GM21360 (cell line): ENCODE results near the gene RPL32.
A peak's percentile ranks its signal among the peaks of the same experiment; 100 is the strongest.
"Not testable (repeated sequence)": the region's sequence is repeated elsewhere in the genome, so short reads cannot be mapped to it uniquely, and the experiment has no call there.

ENCODE experiments used
- ATAC-seq: cut with Tn5 transposase; IDR thresholded peaks from one replicate; pipeline ENCODE4 v1.9.1; 2021; ENCODE audit warnings: mild to moderate bottlenecking, moderate library complexity; ENCODE audit not compliant: unreplicated experiment

Gene RPL32

DNA sequence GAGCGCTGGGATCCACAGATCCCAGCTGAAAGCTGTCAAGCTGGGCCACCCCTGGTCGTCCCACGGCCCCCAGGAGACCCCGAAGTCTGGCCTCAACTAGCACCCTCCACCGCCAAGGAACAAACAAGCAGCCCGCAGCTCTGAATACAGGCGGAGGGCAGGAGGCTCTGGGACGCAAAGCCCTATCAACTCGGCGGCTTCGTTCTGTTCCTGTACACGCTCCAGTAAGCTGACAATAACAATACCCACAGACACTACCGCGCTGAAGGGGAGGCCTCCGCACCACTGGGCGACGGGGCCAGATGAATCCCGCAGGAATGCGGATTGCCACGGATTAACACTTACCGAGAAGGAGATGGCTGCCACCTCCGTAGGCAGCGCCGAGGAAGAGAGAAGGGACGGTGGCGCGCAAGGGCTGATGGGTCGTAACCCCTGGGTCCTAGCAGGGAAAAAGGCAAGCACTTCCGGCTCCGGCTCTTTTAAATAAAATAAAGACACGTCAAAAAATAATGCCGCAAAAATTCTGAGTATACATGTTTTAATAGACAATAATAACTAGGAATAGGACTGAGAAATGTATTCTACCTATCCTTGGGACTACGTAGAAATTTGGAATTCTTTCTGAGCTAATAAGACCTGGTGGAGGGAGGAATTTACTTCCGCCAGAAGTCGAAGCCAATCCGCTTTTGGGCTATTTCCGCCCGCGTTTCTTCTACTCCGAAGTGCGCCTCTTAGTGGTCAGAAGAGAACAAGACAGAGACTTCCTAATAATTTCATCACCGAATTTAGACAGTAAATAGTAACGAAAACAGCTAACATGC is at the start of gene RPL32:
Gene RPL32 (minus strand): TSS at position 417 of the 821 bp plus-strand sequence. CDS start 1,328 bp downstream, outside the sequence.
- ATAC-seq, result peak; percentile 74

DNA sequence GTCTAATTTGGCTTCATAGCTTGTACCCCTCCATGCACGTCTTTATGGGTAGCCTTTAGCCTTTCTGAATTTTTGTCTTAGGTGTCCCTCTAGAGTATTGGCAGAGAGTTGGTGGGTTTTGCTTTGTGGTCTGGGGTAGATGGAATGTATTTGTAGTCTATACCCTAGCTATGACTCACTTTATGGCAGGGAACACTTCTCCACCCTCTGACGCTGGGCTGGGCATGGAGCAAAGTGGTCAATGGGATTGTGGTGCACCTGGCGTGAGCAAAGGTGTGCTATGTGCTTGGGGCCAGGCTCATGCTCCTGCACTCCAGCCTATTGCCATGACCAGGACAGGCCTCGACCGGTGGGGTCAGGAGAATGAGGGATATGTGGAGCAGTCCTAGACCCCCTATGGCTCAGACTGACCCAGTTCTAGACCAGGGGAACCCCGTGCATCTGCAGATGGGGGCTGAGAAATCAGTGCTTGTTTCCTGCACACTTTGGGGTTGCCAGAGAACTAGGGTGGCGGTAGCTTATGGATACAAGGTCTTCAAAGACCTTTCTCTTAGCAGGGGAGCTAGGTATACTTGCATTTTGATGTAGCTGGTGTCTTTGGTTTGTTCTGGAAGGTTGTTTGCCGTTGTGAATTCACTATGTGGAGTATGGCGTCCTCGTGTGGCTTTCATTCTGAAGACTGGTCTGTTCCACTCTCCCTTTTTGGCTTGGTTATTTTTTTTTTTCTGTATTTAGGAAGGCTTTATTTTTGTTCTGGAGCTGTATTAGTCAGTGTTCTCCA is 49.4 kb upstream of the RPL32 start:
- ATAC-seq, result no peak

DNA sequence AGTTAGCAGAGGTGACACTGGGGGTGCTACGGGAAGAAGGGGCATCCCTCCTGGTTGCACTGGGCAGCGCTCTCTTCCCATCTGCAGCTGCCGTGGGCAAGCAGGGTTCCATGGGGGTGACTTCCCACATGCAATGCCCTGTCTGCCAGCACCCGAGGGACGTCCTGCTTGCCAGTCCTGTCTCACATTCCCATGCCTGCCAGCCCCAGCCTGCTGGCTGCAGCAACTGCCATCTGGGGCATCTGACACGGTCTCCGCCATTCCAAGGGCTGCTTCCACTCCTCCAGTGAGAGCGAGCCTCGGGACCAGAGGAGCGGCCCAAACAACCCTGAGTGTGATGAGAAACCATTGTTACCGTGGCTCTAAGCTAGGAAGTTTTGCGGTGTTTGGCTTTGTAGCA is 45.4 kb upstream of the RPL32 start:
- no peak for ATAC-seq

DNA sequence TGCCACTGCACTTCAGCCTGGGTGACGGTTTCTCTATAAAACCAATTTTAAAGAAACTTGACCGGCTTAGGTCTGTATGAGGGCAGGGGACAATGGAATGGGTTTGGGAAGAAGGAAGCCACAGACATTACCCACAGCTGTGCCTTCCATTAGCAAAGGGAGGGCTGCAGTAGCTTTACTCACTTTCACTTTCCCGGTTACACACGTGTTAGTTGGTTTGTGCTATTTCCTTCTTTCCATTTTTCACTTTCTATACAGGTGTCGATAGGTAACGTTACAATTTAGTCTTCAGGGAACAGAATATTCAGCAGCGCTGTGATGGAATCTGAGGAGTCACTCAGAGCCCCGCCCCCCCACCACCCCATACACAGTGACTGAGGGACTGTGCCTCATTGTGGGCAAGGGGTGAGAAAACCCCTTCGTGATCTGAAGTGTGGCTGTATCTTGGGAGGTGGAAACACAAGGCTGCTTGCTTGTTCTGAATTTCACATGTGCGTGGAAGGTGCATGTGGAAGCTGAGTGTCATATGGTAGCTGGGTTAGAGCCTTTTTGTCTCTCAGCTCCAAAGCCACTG is 44.8 kb upstream of the RPL32 start:
- no peak for ATAC-seq

- no peak for ATAC-seq
These were observed 44.2 kb upstream of the RPL32 start for GRCh38 chr3:12885583-12885930.

GRCh38 chr3:12884790-12885582 is 43.6 kb upstream of the RPL32 start:
- ATAC-seq, result no peak

DNA sequence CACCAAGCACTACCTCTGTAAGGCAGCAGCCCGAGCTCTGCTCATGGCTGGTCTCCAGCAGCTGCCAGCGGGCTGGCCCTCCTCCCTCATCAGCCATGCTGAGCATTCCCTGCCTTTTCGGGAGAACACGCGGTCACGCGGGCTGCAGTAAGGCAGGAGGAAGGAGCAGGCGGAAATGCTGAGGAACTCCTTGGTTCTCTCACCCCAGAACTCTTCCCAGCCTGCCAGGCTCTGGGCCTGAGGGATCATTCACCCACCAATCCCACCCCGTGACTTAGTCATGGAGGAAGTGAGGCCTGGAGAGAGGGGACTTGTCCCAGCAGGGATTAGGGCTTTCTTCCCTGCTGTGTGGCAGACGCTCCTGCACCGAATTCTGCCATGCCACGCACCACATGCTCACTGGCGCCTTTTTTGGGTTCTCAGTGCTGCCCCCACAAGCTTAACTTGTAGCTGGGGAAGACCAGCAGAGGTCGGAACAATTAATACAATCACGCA is 42.9 kb upstream of the RPL32 start:
- ATAC-seq, result no peak

DNA sequence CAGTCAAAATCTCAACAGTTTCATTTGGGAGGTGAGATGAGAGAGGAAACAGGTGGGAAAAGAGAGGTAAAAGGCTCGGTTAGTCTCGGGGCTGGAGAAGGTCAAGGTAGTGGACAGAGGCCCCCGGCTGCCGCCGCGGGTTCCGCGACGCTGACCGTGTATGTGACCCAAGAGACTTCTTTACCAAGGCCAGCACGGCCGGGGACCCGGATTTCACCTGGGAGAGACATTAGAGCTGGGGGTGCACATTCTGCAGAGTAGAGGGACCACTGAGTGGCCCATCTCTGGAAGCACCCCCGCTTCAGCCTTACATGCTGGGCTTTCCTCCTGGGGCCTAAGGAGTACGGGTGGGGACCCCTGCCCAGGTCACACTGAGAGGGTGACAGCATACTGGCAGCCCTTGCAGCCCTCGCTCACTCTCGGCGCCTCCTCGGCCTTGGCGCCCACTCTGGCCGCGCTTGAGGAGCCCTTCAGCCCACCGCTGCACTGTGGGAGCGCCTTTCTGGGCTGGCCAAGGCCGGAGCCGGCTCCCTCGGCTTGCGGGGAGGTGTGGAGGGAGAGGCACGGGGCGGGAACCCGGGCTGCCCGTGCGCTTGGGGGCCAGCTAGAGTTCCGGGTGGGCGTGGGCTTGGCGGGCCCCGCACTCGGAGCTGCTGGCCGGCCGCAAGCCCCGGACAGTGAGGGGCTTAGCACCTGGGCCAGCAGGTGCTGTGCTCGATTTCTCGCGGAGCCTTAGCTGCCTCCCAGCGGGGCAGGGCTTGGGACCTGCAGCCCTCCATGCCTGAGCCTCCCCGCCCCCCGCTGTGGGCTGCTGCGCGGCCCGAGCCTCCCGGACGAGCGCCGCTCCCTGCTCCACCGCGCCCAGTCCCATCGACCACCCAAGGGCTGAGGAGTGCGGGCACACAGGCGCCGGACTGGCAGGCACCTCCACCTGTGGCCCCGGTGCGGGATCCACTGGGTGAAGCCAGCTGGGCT is 41.3 kb upstream of the RPL32 start:
- ATAC-seq, result no peak

DNA sequence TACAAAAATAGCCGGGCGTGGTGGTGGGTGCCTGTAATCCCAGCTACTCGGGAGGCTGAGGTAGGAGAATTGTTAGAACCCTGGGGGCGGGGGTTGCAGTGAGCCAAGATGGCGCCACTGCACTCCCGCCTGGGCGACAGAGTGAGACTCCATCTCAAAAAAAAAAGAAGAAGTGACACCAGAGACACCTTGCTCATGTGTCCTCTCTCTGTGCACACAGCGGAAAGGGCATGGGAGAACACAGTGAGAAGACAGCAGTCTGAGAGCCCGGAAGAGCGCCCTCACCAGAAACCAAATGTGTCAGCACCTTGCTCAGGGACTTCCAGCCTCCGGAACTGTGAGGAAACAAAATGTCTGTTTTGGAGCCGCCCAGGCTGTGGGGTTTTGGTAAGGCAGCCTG is 40.5 kb upstream of the RPL32 start:
- peak; percentile 51 for ATAC-seq

- no peak for ATAC-seq
These were observed 37.9 kb upstream of the RPL32 start for GRCh38 chr3:12879191-12879815.

GRCh38 chr3:12878758-12879157 is 37.4 kb upstream of the RPL32 start:
- ATAC-seq, result not testable (repeated sequence)

DNA sequence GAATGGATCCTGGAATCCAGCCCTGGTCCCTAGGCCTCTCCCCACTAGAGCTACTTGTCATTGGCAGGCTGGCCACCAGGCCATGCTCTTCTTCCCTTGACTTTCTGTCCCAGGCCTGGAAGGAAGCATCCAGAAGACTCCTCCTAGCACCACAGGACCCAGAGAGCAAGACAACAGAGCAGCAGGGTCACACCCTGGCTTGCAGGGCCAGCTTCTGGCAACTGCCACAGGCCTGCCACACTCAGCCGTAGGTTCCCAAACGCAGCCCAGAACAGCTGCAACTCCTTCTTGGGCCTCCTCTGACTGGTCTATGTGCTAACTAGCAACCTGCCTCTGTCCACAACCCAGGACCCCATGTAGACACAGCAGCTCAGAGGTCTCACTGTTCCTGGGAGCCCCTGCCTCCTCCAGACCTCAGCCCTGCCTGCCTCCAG is 36.8 kb upstream of the RPL32 start:
- ATAC-seq, result no peak

- ATAC-seq, result no peak
These were observed 35.7 kb upstream of the RPL32 start for GRCh38 chr3:12877040-12877439.

DNA sequence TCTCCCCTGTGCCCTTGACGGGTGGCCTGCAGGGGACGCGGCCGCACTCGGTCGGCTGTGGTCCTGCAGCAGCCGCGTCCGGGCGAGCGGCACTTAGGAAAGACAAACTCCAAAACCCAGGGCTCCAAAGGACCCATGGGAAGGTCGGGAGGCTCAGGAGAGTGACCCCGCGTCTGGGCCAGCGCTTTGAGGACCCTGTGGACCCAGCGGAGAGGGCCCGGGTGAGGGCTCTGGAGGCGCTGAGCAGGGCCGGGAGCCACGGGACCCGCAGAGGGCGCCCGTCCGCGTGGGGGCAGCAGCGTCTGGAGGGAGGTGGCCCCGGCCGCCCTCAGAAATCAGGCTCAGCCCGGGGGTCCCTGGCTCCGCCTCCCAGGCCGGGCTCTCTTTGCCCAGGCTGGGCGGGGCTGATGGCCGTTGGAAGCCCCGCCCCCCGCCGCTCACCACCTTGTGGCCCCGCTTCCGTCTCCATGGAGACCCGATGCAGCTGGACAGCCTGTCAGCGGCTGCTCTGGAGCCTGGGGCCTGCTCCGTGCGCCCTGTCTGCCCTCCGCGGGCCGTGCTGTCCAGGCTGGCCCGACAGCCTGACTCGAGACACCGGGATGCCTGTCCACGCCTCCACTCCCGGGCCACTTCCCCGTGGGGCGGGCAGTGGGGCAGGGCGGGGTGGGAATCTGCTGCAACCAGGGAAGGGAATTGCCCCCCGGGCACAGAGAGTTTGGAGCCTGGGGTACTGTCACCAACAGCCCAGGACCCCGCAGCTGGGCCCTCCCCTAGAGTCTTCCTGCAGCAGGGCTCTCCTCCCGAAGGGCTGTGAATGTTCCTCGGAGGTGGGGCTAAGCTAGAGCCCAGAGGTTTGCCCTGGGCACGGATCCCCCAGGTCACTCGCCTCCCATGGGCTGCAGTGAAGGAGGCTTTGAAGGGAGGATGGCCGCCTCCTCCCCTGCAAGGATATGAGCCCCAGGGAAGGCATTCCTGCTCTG is 34.8 kb upstream of the RPL32 start:
- no peak for ATAC-seq

DNA sequence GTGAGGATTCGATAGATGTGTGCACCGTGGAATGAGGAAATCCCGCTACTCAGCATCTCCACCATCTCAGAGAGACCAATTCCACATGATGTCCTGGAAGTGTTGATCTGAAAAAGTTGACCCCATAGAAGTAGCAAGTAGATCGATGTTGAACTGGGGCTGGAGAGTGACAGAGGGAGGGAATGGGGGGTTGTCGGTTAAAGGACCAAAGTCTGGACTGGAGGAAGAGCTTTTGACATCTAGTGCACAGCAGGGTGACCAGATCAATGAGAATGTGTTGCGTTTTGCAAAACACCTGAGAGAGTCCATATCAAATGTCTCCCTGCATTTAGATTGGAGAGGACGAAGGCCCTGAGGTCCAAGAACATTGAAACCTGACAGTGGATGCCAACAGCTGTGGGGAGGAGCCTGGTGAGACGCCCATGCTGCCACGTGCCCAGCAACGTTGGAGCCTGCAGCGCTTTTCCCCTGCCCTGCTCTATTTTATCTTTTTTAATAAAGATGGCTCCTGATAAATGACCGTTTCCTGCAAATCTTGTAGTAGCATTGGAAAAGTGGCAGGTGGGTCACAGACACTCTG is 30.1 kb upstream of the RPL32 start:
- ATAC-seq, result no peak

DNA sequence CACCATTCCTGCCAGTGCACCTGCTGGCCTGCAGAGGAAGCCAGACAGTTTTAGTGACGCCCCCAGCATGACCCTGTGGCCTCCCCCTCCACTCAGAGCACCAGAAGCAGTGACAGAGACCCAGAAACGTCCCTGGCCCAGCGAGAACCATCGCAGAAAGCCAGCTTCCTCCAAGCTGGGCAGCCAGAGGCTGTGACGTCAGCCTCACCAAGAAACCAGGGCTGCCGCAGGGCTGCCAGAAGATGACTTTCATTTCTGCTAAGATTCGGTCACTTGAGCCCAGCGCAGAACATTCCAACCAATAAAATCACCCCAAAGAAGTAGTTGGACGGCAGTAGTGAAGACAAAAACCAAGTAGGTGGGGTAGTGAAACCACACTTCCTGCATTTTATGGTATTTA is 29.6 kb upstream of the RPL32 start:
- no peak for ATAC-seq

GRCh38 chr3:12869035-12869621 is 27.8 kb upstream of the RPL32 start:
- ATAC-seq, result peak; percentile 36
